ENCODE data around the gene RPS18. TPM values are rescaled to one million over a fixed set of nuclear protein-coding genes. Genes with fewer than 3 reads are reported as not detected.

RPS18 gene
- total and polyA plus RNA-seq, 7 donors: 1,108 to 4,446 (median 1,410) TPM

DNA sequence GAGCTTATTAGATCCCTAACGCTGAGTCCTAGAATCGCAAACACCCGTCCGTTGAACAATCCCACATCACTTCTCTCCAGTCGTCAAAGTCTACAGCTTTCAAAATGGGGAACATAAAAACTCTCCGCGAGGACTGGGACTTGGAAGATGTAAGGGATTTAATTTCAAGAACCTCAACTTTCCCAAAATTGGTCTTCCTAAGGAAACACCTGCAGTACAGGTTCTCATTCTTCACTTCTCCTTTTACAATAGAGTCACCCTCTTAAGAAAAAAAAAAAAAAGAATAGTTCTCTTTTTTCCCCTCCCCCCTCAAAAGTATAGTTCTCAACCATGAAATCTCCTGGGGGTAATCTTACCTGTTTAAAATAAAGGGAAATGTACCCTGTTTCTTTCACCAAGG is 52.2 kb downstream of the RPS18 start:
- ATAC-seq: no peak
- no peaks in the 10 kb centered on the region for H3K9me3 ChIP-seq
- peaks cover 8 to 25% of the 10 kb centered on the region in 2 donors for H3K36me3 ChIP-seq (ENCODE audit: insufficient read depth in 1 of 2, low read depth in 1 of 2)
- no peaks in the 10 kb centered on the region for H3K27me3 ChIP-seq (ENCODE audit: insufficient read depth in 3 of 3, low read length in 2 of 3)
- H3K27ac ChIP-seq: peak overlapping the region; percentile 88
- H3K4me1 ChIP-seq: peaks cover 24% of the 10 kb centered on the region
- peak overlapping the region; percentile 80 for H3K4me3 ChIP-seq
- intact Hi-C loops (cut with DNase I): no loop called here
- no peak for TF ChIP-seq CTCF (IDR thresholded peaks at IDR 0.05)
- 15 to 24% (median 21%) methylated on average over 7 of the region's 7 CpGs for WGBS, 3 donors
- no peak for DNase-seq

Other genes with a start within 250 kb of the RPS18 start
- 10 to 100 TPM; 13.8 to 52.6 (median 20.2) TPM for gene HLA-DPA1, start 198.4 kb upstream of the RPS18 start, total RNA-seq
- gene HLA-DPA1, start 198.4 kb upstream of the RPS18 start, polyA plus RNA-seq: 10 to 100 TPM; 10.7 to 12.3 (median 10.9) TPM
- gene HLA-DPB1, start 196.1 kb upstream of the RPS18 start, total RNA-seq: 10 to 100 TPM; 11.9 to 33.2 (median 18.3) TPM
- gene HLA-DPB1, start 196.1 kb upstream of the RPS18 start, polyA plus RNA-seq: 10 to 100 TPM; 11.0 to 17.9 (median 11.1) TPM
- 1 to 10 TPM in 1 of 4 donors, under 1 TPM in 3; 0.27 to 1.3 (median 0.51) TPM for gene COL11A2, start 79.6 kb upstream of the RPS18 start, total RNA-seq
- under 1 TPM; 0.35 to 0.69 (median 0.61) TPM for gene COL11A2, start 79.6 kb upstream of the RPS18 start, polyA plus RNA-seq
- 10 to 100 TPM; 31.3 to 43.7 (median 36.0) TPM for gene RXRB, start 71.4 kb upstream of the RPS18 start, total RNA-seq
- gene RXRB, start 71.4 kb upstream of the RPS18 start, polyA plus RNA-seq: 10 to 100 TPM; 19.2 to 45.9 (median 29.3) TPM
- 10 to 100 TPM; 17.6 to 41.4 (median 28.4) TPM for gene SLC39A7, start 71.2 kb upstream of the RPS18 start, total RNA-seq
- gene SLC39A7, start 71.2 kb upstream of the RPS18 start, polyA plus RNA-seq: 100 to 1,000 TPM in 1 of 3 donors, 10 to 100 TPM in 2; 44.8 to 126 (median 53.5) TPM
- 10 to 100 TPM in 3 of 4 donors, 1 to 10 TPM in 1; 5.3 to 18.9 (median 11.9) TPM for gene HSD17B8, start 67.4 kb upstream of the RPS18 start, total RNA-seq
- 10 to 100 TPM in 2 of 3 donors, 1 to 10 TPM in 1; 9.6 to 12.3 (median 10.2) TPM for gene HSD17B8, start 67.4 kb upstream of the RPS18 start, polyA plus RNA-seq
- 10 to 100 TPM; 27.9 to 31.6 (median 29.1) TPM for gene RING1, start 63.6 kb upstream of the RPS18 start, total RNA-seq
- gene RING1, start 63.6 kb upstream of the RPS18 start, polyA plus RNA-seq: 10 to 100 TPM; 29.9 to 39.4 (median 34.6) TPM
- gene VPS52, start 199 bp upstream of the RPS18 start, total RNA-seq: 10 to 100 TPM; 35.7 to 52.5 (median 46.8) TPM
- gene VPS52, start 199 bp upstream of the RPS18 start, polyA plus RNA-seq: 10 to 100 TPM; 29.3 to 31.6 (median 30.2) TPM
- 1 to 10 TPM; 1.3 to 3.6 (median 1.7) TPM for gene B3GALT4, start 5.0 kb downstream of the RPS18 start, total RNA-seq
- gene B3GALT4, start 5.0 kb downstream of the RPS18 start, polyA plus RNA-seq: 1 to 10 TPM; 1.7 to 3.0 (median 1.8) TPM
- 10 to 100 TPM; 22.4 to 46.0 (median 34.7) TPM for gene WDR46, start 17.2 kb downstream of the RPS18 start, total RNA-seq
- 10 to 100 TPM; 33.3 to 65.0 (median 44.4) TPM for gene WDR46, start 17.2 kb downstream of the RPS18 start, polyA plus RNA-seq
- 10 to 100 TPM; 57.2 to 87.6 (median 75.7) TPM for gene PFDN6, start 17.5 kb downstream of the RPS18 start, total RNA-seq
- 100 to 1,000 TPM; 223 to 296 (median 248) TPM for gene PFDN6, start 17.5 kb downstream of the RPS18 start, polyA plus RNA-seq
- gene RGL2, start 26.9 kb downstream of the RPS18 start, total RNA-seq: 10 to 100 TPM; 44.5 to 58.3 (median 54.9) TPM
- 10 to 100 TPM; 30.5 to 66.1 (median 51.9) TPM for gene RGL2, start 26.9 kb downstream of the RPS18 start, polyA plus RNA-seq
- gene TAPBP, start 42.0 kb downstream of the RPS18 start, total RNA-seq: 10 to 100 TPM; 24.4 to 37.4 (median 27.1) TPM
- 10 to 100 TPM in 2 of 3 donors, 1 to 10 TPM in 1; 7.9 to 16.1 (median 10.1) TPM for gene TAPBP, start 42.0 kb downstream of the RPS18 start, polyA plus RNA-seq
- gene ZBTB22, start 45.7 kb downstream of the RPS18 start, total RNA-seq: 10 to 100 TPM in 2 of 4 donors, 1 to 10 TPM in 2; 7.4 to 19.7 (median 10.1) TPM
- 1 to 10 TPM; 4.7 to 8.4 (median 5.7) TPM for gene ZBTB22, start 45.7 kb downstream of the RPS18 start, polyA plus RNA-seq
- 10 to 100 TPM; 22.2 to 36.4 (median 34.2) TPM for gene DAXX, start 50.9 kb downstream of the RPS18 start, total RNA-seq
- 10 to 100 TPM; 39.3 to 76.8 (median 59.7) TPM for gene DAXX, start 50.9 kb downstream of the RPS18 start, polyA plus RNA-seq
- under 1 TPM in 3 of 4 donors, not detected in 1; 0.17 to 0.27 (median 0.25) TPM for gene KIFC1, start 119.7 kb downstream of the RPS18 start, total RNA-seq
- 1 to 10 TPM in 1 of 3 donors, under 1 TPM in 2; 0.15 to 1.0 (median 0.19) TPM for gene KIFC1, start 119.7 kb downstream of the RPS18 start, polyA plus RNA-seq
- gene PHF1, start 138.9 kb downstream of the RPS18 start, total RNA-seq: 10 to 100 TPM; 40.5 to 57.5 (median 50.5) TPM
- gene PHF1, start 138.9 kb downstream of the RPS18 start, polyA plus RNA-seq: 10 to 100 TPM; 65.6 to 84.8 (median 78.3) TPM
- gene CUTA, start 146.0 kb downstream of the RPS18 start, total RNA-seq: 100 to 1,000 TPM in 2 of 4 donors, 10 to 100 TPM in 2; 75.4 to 121 (median 95.6) TPM
- gene CUTA, start 146.0 kb downstream of the RPS18 start, polyA plus RNA-seq: 100 to 1,000 TPM in 2 of 3 donors, 10 to 100 TPM in 1; 99.9 to 126 (median 125) TPM
- 1 to 10 TPM; 1.9 to 4.3 (median 2.2) TPM for gene SYNGAP1, start 148.0 kb downstream of the RPS18 start, total RNA-seq
- 1 to 10 TPM in 2 of 3 donors, under 1 TPM in 1; 0.70 to 2.2 (median 1.5) TPM for gene SYNGAP1, start 148.0 kb downstream of the RPS18 start, polyA plus RNA-seq
- gene ZBTB9, start 182.5 kb downstream of the RPS18 start, total RNA-seq: 1 to 10 TPM; 2.4 to 4.9 (median 3.9) TPM
- 1 to 10 TPM; 1.9 to 5.2 (median 3.7) TPM for gene ZBTB9, start 182.5 kb downstream of the RPS18 start, polyA plus RNA-seq